GM23338 (cell line): Measurements from ENCODE around the gene FAM89A. TPM values are rescaled to one million over a fixed set of nuclear protein-coding genes. Genes with fewer than 3 reads are reported as not detected.

Source experiments
- ATAC-seq: fragments of 200-7000 bp; cut with Tn5 transposase; 3 replicates; pipeline ENCODE4 v1.9.1; 2020
- DNase-seq: peaks from one replicate; pipeline ENCODE4 v3.0.0-alpha.2; 2015; ENCODE audit warnings: low spot score
- H2AFZ ChIP-seq: fragments of 200-600 bp; sonication (generic); 2 replicates; pipeline ENCODE4 v1.8.0; 2016; ENCODE audit warnings: antibody characterized with exemption, mild to moderate bottlenecking, moderate library complexity
- H3F3A ChIP-seq: fragments of 200-600 bp; sonication (generic); replicated peaks from 2 replicates; pipeline ENCODE4 v1.8.0; 2017; ENCODE audit warnings: antibody characterized with exemption, mixed run types, low read depth
- H3K27ac ChIP-seq: fragments of 200-600 bp; sonication (generic); 2 replicates; pipeline ENCODE4 v1.6.1; 2016; ENCODE audit warnings: low read depth
- H3K27me3 ChIP-seq: fragments of 200-600 bp; sonication (generic); 2 replicates; pipeline ENCODE4 v1.8.0; 2016; ENCODE audit warnings: mild to moderate bottlenecking, mixed run types, moderate library complexity; ENCODE audit not compliant: insufficient read depth
- H3K36me3 ChIP-seq: fragments of 200-600 bp; sonication (generic); 2 replicates; pipeline ENCODE4 v1.8.0; 2016; ENCODE audit warnings: mild to moderate bottlenecking; ENCODE audit not compliant: insufficient read depth
- H3K4me1 ChIP-seq: fragments of 200-600 bp; sonication (generic); 2 replicates; pipeline ENCODE4 v1.8.0; 2016; ENCODE audit warnings: mild to moderate bottlenecking, moderate library complexity; ENCODE audit not compliant: insufficient read depth
- H3K4me2 ChIP-seq: fragments of 200-600 bp; sonication (generic); 2 replicates; pipeline ENCODE4 v1.7.1; 2017; ENCODE audit warnings: mixed run types
- H3K4me3 ChIP-seq: fragments of 200-600 bp; sonication (generic); 2 replicates; pipeline ENCODE4 v1.6.1; 2016; ENCODE audit warnings: mixed run types
- H3K79me2 ChIP-seq: fragments of 200-600 bp; sonication (generic); replicated peaks from 2 replicates; pipeline ENCODE4 v1.8.0; 2017; ENCODE audit warnings: mild to moderate bottlenecking; ENCODE audit not compliant: insufficient read depth
- H3K9me2 ChIP-seq: fragments of 200-600 bp; sonication (generic); 2 replicates; pipeline ENCODE4 v1.8.0; 2017; ENCODE audit not compliant: insufficient read depth
- H4K20me1 ChIP-seq: fragments of 200-600 bp; sonication (generic); replicated peaks from 2 replicates; pipeline ENCODE4 v1.8.0; 2017; ENCODE audit warnings: mild to moderate bottlenecking; ENCODE audit not compliant: insufficient read depth
- H3K27ac Mint-ChIP-seq: 2 replicates; pipeline ENCODE4 v1.8.0; 2020; ENCODE audit warnings: inconsistent platforms, mild to moderate bottlenecking, moderate library complexity, mixed read lengths
- H3K27me3 Mint-ChIP-seq: 3 replicates; pipeline ENCODE4 v1.8.0; 2022; ENCODE audit warnings: low read depth, mild to moderate bottlenecking, moderate library complexity, mixed read lengths, inconsistent platforms; ENCODE audit not compliant: insufficient read depth, poor library complexity
- H3K36me3 Mint-ChIP-seq: 3 replicates; pipeline ENCODE4 v1.8.0; 2021; ENCODE audit warnings: low read depth, mild to moderate bottlenecking, inconsistent platforms, moderate library complexity, mixed read lengths
- H3K4me1 Mint-ChIP-seq: 3 replicates; pipeline ENCODE4 v1.8.0; 2020; ENCODE audit warnings: mild to moderate bottlenecking, inconsistent platforms, mixed read lengths
- H3K4me3 Mint-ChIP-seq: 3 replicates; pipeline ENCODE4 v1.8.0; 2021; ENCODE audit warnings: moderate library complexity, mild to moderate bottlenecking, inconsistent platforms, mixed read lengths
- H3K9me3 Mint-ChIP-seq: 3 replicates; pipeline ENCODE4 v1.8.0; 2020; ENCODE audit warnings: moderate library complexity, mild to moderate bottlenecking, inconsistent platforms, mixed read lengths
- CREB1 ChIP-seq: fragments of 250-450 bp; sonication (Bioruptor Pico); IDR thresholded peaks from 2 replicates; pipeline ENCODE4 v1.5.0; 2020; ENCODE audit warnings: low read depth, mild to moderate bottlenecking, moderate library complexity
- EZH2phosphoT487 ChIP-seq: fragments of 200-600 bp; sonication (generic); IDR thresholded peaks from one replicate; pipeline ENCODE4 v1.8.1; 2018; ENCODE audit warnings: antibody characterized with exemption; ENCODE audit not compliant: unreplicated experiment
- NANOG ChIP-seq: IDR thresholded peaks from 2 replicates; pipeline ENCODE4 v1.6.1; 2016; ENCODE audit warnings: antibody characterized with exemption, borderline replicate concordance
- REST ChIP-seq: IDR thresholded peaks from one replicate; pipeline ENCODE4 v1.6.1; 2018; ENCODE audit warnings: antibody characterized with exemption; ENCODE audit not compliant: unreplicated experiment
- ZNF114 ChIP-seq: fragments of 250-450 bp; sonication (Bioruptor Pico); IDR thresholded peaks from 2 replicates; pipeline ENCODE4 v1.5.0; 2020; ENCODE audit warnings: mild to moderate bottlenecking, moderate library complexity
- ZNF462 ChIP-seq: fragments of 250-450 bp; sonication (Bioruptor Pico); IDR thresholded peaks from 2 replicates; pipeline ENCODE4 v1.5.0; 2020; ENCODE audit warnings: mild to moderate bottlenecking, moderate library complexity
- polyA plus RNA-seq: library from polyadenylated mRNA; unstranded; fragments of >200 nt; fragmentation: Nextera tagmentation; extraction: Ambion mirVana; gene quantifications from 2 replicates; pipeline ENCODE4 v1.2.1, GENCODE V29; 2016
- total RNA-seq: library from RNA; depleted of rRNA; stranded (reverse); fragments of >200 nt; shearing (Covaris generic); gene quantifications from 2 replicates; pipeline ENCODE4 v1.2.3, GENCODE V29; 2014

Gene FAM89A
- total and polyA plus RNA-seq, 2 experiments from 2014 or later = 3.2 to 3.8 TPM

GRCh38 chr1:230994860-230995259 is 45.2 kb downstream of the FAM89A start:
- Mint-ChIP-seq H3K27ac (no peak overlapping the region), H3K36me3 (peaks cover 21% of the 10 kb centered on the region), H3K4me1 (no peaks in the 10 kb centered on the region), H3K4me3 (no peak overlapping the region), H3K9me3 (no peaks in the 10 kb centered on the region), H3K27me3 (peaks cover 5% of the 10 kb centered on the region)
- Histone ChIP-seq H3F3A (no peaks in the 10 kb centered on the region), H2AFZ (no peak overlapping the region), H3K4me2 (no peak overlapping the region), H3K9me2 (no peaks in the 10 kb centered on the region), H3K36me3 (0 out of 2 replicates have a peak, but pooled peaks cover 3% of the 10 kb centered on the region), H3K27me3 (no peaks in the 10 kb centered on the region), H3K4me1 (no peaks in the 10 kb centered on the region), H4K20me1 (peaks cover 18% of the 10 kb centered on the region), H3K27ac (no peak overlapping the region), H3K4me3 (no peak overlapping the region), H3K79me2 (no peaks in the 10 kb centered on the region)
- TF ChIP-seq EZH2phosphoT487 (no peak), ZNF114 (no peak), ZNF462 (CRISPR knock-in tag) (no peak), REST (no peak), CREB1 (CRISPR knock-in tag) (no peak), NANOG (no peak)
- no peak for ATAC-seq
- no peak for DNase-seq
